Karpas-422 (cell line): ENCODE measurements around the gene HDDC2. TPM values are rescaled to one million over a fixed set of nuclear protein-coding genes. Genes with fewer than 3 reads are reported as not detected.
"Not testable (repeated sequence)": the region's sequence is repeated elsewhere in the genome, so short reads cannot be mapped to it uniquely, and the experiment has no call there.

ENCODE experiments used
- DNase-seq: peaks from one replicate; pipeline ENCODE4 v3.0.0-alpha.2; 2015
- H2AFZ ChIP-seq: fragments of 200-600 bp; sonication (generic); 2 replicates; pipeline ENCODE4 v1.6.1; 2014; ENCODE audit warnings: antibody characterized with exemption, low read length, mixed read lengths
- H3K27ac ChIP-seq: fragments of 200-600 bp; sonication (generic); 2 replicates; pipeline ENCODE4 v1.5.1; 2014; ENCODE audit warnings: mild to moderate bottlenecking, low read length, moderate library complexity
- H3K27me3 ChIP-seq: fragments of 200-600 bp; sonication (generic); 2 replicates; pipeline ENCODE4 v1.6.1; 2014; ENCODE audit warnings: low read length, mixed read lengths
- H3K36me3 ChIP-seq: fragments of 200-600 bp; sonication (generic); 2 replicates; pipeline ENCODE4 v1.6.1; 2014; ENCODE audit warnings: low read length, mixed read lengths; ENCODE audit not compliant: insufficient read depth
- H3K4me1 ChIP-seq: fragments of 200-600 bp; sonication (generic); 2 replicates; pipeline ENCODE4 v1.6.1; 2014; ENCODE audit warnings: mild to moderate bottlenecking, low read length, mixed read lengths
- H3K4me2 ChIP-seq: fragments of 200-600 bp; sonication (generic); 2 replicates; pipeline ENCODE4 v1.6.1; 2014; ENCODE audit warnings: low read length, low read depth, mild to moderate bottlenecking; ENCODE audit not compliant: poor library complexity, severe bottlenecking
- H3K4me3 ChIP-seq: fragments of 200-600 bp; sonication (generic); 2 replicates; pipeline ENCODE4 v1.5.1; 2014; ENCODE audit warnings: mild to moderate bottlenecking, antibody characterized with exemption, low read length, mixed read lengths
- H3K79me2 ChIP-seq: fragments of 200-600 bp; sonication (generic); 2 replicates; pipeline ENCODE4 v1.6.1; 2014; ENCODE audit warnings: mild to moderate bottlenecking, low read length, mixed read lengths
- H3K9ac ChIP-seq: fragments of 200-600 bp; sonication (generic); 2 replicates; pipeline ENCODE4 v1.6.0; 2014; ENCODE audit warnings: low read length
- H3K9me2 ChIP-seq: fragments of 200-600 bp; sonication (generic), shearing (Covaris generic); replicated peaks from 2 replicates; pipeline ENCODE4 v1.6.0; 2014; ENCODE audit warnings: mild to moderate bottlenecking, low read length, moderate library complexity; ENCODE audit not compliant: insufficient read depth
- H3K9me3 ChIP-seq: fragments of 300-700, 200-600 bp; sonication (generic); 2 replicates; pipeline ENCODE4 v1.6.1; 2014; ENCODE audit warnings: low read length, mixed read lengths
- H4K20me1 ChIP-seq: fragments of 200-600 bp; sonication (generic); 2 replicates; pipeline ENCODE4 v1.6.1; 2014; ENCODE audit warnings: mild to moderate bottlenecking, antibody characterized with exemption, low read length, low read depth; ENCODE audit not compliant: insufficient read depth
- total RNA-seq: library from RNA; depleted of rRNA; stranded (reverse); fragments of >200 nt; shearing (Covaris generic); gene quantifications from 2 replicates; pipeline ENCODE4 v1.2.3, GENCODE V29; 2014; ENCODE audit warnings: low replicate concordance

The HDDC2 gene
- total RNA-seq, 1 experiment from 2014 or later: 167 TPM

DNA sequence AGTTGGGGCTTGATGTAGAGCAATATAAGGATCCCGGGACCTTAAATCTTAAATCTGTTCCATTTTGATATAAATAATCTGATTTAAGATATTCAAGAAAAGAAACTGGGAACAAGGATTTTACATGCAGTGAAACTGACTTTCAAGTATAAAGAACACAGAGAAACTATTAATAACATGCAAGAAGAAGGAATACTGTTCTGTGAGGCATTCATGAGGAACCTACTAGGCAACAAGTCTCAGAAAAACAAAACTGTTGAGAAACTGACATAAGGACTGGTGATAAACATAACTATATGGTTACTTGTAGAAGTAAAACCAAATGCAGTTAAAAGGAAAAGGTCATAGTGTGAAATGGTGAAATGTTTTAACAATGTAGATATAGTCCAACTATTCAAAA is 15.8 kb downstream of the HDDC2 start:
- H3K27ac ChIP-seq: no peak overlapping the region
- no peak overlapping the region for H3K4me3 ChIP-seq
- H3K9me3 ChIP-seq: no peaks in the 10 kb centered on the region
- no peak overlapping the region for H3K9ac ChIP-seq
- H3K9me2 ChIP-seq: no peaks in the 10 kb centered on the region
- no peak for DNase-seq
- no peaks in the 10 kb centered on the region for H3K4me1 ChIP-seq
- peaks cover 58% of the 10 kb centered on the region for H3K36me3 ChIP-seq
- no peak overlapping the region for H2AFZ ChIP-seq
- no peaks in the 10 kb centered on the region for H4K20me1 ChIP-seq
- peaks cover 81% of the 10 kb centered on the region for H3K79me2 ChIP-seq
- no peaks in the 10 kb centered on the region for H3K27me3 ChIP-seq
- H3K4me2 ChIP-seq: no peak overlapping the region

GRCh38 chr6:125285353-125285752 is 16.4 kb downstream of the HDDC2 start:
- peaks cover 53% of the 10 kb centered on the region for H3K36me3 ChIP-seq
- H3K27ac ChIP-seq: no peak overlapping the region
- H3K4me2 ChIP-seq: no peak overlapping the region
- H2AFZ ChIP-seq: no peak overlapping the region
- H3K79me2 ChIP-seq: peaks cover 80% of the 10 kb centered on the region
- DNase-seq: no peak
- H4K20me1 ChIP-seq: no peaks in the 10 kb centered on the region
- no peak overlapping the region for H3K9ac ChIP-seq
- no peaks in the 10 kb centered on the region for H3K9me3 ChIP-seq
- no peaks in the 10 kb centered on the region for H3K27me3 ChIP-seq
- H3K4me3 ChIP-seq: no peak overlapping the region
- H3K4me1 ChIP-seq: no peaks in the 10 kb centered on the region
- H3K9me2 ChIP-seq: no peaks in the 10 kb centered on the region

GRCh38 chr6:125282470-125282869 is 19.3 kb downstream of the HDDC2 start:
- not testable (repeated sequence) for H3K9ac ChIP-seq, H3K9me3 ChIP-seq, H3K4me2 ChIP-seq, H3K27me3 ChIP-seq, DNase-seq, H4K20me1 ChIP-seq, H2AFZ ChIP-seq, H3K4me1 ChIP-seq, H3K9me2 ChIP-seq, H3K27ac ChIP-seq, H3K4me3 ChIP-seq
- H3K79me2 ChIP-seq: peaks cover 79% of the 10 kb centered on the region
- H3K36me3 ChIP-seq: peaks cover 43% of the 10 kb centered on the region

- not testable (repeated sequence) for H3K4me3 ChIP-seq, H3K9me2 ChIP-seq, H3K27ac ChIP-seq, H4K20me1 ChIP-seq, DNase-seq, H3K4me1 ChIP-seq, H2AFZ ChIP-seq, H3K27me3 ChIP-seq, H3K4me2 ChIP-seq, H3K9me3 ChIP-seq, H3K9ac ChIP-seq
- H3K79me2 ChIP-seq: peaks cover 59% of the 10 kb centered on the region
- H3K36me3 ChIP-seq: peaks cover 35% of the 10 kb centered on the region
These were observed 21.3 kb downstream of the HDDC2 start for GRCh38 chr6:125280370-125281035.

GRCh38 chr6:125279961-125280360 is 21.8 kb downstream of the HDDC2 start:
- Histone ChIP-seq H2AFZ (no peak overlapping the region), H3K4me2 (no peak overlapping the region), H3K79me2 (peaks cover 54% of the 10 kb centered on the region), H3K36me3 (peaks cover 37% of the 10 kb centered on the region), H3K27ac (no peak overlapping the region), H3K9me2 (no peaks in the 10 kb centered on the region), H3K9me3 (no peaks in the 10 kb centered on the region), H3K27me3 (no peaks in the 10 kb centered on the region), H4K20me1 (peaks cover 3% of the 10 kb centered on the region; the same call in 1 of the 2 replicates), H3K4me3 (no peak overlapping the region), H3K9ac (no peak overlapping the region), H3K4me1 (no peaks in the 10 kb centered on the region)
- no peak for DNase-seq

DNA sequence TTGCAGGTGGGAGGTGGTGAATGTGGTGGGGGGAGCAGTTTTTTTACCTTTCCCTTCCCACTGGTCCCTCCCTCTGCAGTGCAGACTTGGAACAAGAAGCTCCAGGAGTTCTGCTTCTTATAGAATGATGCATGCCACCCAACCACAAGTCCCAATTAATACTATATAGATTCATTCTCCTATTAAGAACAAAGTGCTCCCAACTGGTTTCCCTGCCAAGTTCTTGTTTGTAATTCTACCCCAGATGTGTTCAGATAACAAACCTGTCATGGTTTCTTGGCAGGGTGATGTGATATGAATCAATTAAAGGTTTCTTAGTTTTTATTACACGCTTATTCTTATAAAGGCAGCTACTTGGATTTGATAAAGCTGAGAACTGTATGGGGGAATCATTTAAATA is 23.9 kb downstream of the HDDC2 start:
- Histone ChIP-seq H3K27ac (no peak overlapping the region), H3K9me2 (no peaks in the 10 kb centered on the region), H3K9me3 (no peaks in the 10 kb centered on the region), H3K4me2 (no peak overlapping the region), H3K36me3 (peaks cover 40% of the 10 kb centered on the region), H3K79me2 (peaks cover 39% of the 10 kb centered on the region), H3K4me1 (no peaks in the 10 kb centered on the region), H3K27me3 (no peaks in the 10 kb centered on the region), H3K9ac (no peak overlapping the region), H2AFZ (no peak overlapping the region), H3K4me3 (no peak overlapping the region), H4K20me1 (peaks cover 3% of the 10 kb centered on the region; the same call in 1 of the 2 replicates)
- no peak for DNase-seq

- H3K9me3 ChIP-seq: no peaks in the 10 kb centered on the region
- H3K27ac ChIP-seq: no peak overlapping the region
- H4K20me1 ChIP-seq: peaks cover 3% of the 10 kb centered on the region; the same call in 1 of the 2 replicates
- no peaks in the 10 kb centered on the region for H3K4me1 ChIP-seq
- H3K4me2 ChIP-seq: no peak overlapping the region
- no peak overlapping the region for H3K9ac ChIP-seq
- no peak overlapping the region for H3K4me3 ChIP-seq
- peaks cover 30% of the 10 kb centered on the region for H3K36me3 ChIP-seq
- peaks cover 22% of the 10 kb centered on the region for H3K79me2 ChIP-seq
- H3K9me2 ChIP-seq: no peaks in the 10 kb centered on the region
- H2AFZ ChIP-seq: no peak overlapping the region
- DNase-seq: no peak
- no peaks in the 10 kb centered on the region for H3K27me3 ChIP-seq
These were observed 26.0 kb downstream of the HDDC2 start for GRCh38 chr6:125275779-125276178.

DNA sequence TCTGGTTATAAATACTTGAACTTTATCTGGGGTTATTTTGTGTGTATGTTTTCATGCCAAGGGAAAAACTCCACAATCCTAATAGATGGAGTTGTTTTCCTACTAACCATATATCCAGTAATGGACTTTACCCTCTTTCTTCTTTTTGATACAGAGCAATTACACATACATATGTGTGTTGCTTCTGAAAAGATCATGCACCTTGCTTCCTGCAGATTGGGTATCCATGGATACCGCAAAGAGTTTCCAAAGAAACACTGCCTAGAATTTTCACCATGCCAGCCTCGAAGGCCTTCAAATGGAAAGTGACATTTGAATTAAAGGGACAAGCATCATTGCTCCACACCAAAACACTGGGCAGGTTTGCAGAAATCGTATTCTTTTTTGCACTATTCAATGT is 26.8 kb downstream of the HDDC2 start:
- Histone ChIP-seq H4K20me1 (peaks cover 3% of the 10 kb centered on the region; the same call in 1 of the 2 replicates), H2AFZ (no peak overlapping the region), H3K79me2 (peaks cover 14% of the 10 kb centered on the region), H3K27ac (no peak overlapping the region), H3K4me1 (no peaks in the 10 kb centered on the region), H3K9me2 (no peaks in the 10 kb centered on the region), H3K4me3 (no peak overlapping the region), H3K9ac (no peak overlapping the region), H3K4me2 (no peak overlapping the region), H3K36me3 (peaks cover 30% of the 10 kb centered on the region), H3K9me3 (no peaks in the 10 kb centered on the region), H3K27me3 (no peaks in the 10 kb centered on the region)
- no peak for DNase-seq
